ENCODE data around the gene PRM3.
A peak's percentile ranks its signal among the peaks of the same experiment; 100 is the strongest.

Gene PRM3

DNA sequence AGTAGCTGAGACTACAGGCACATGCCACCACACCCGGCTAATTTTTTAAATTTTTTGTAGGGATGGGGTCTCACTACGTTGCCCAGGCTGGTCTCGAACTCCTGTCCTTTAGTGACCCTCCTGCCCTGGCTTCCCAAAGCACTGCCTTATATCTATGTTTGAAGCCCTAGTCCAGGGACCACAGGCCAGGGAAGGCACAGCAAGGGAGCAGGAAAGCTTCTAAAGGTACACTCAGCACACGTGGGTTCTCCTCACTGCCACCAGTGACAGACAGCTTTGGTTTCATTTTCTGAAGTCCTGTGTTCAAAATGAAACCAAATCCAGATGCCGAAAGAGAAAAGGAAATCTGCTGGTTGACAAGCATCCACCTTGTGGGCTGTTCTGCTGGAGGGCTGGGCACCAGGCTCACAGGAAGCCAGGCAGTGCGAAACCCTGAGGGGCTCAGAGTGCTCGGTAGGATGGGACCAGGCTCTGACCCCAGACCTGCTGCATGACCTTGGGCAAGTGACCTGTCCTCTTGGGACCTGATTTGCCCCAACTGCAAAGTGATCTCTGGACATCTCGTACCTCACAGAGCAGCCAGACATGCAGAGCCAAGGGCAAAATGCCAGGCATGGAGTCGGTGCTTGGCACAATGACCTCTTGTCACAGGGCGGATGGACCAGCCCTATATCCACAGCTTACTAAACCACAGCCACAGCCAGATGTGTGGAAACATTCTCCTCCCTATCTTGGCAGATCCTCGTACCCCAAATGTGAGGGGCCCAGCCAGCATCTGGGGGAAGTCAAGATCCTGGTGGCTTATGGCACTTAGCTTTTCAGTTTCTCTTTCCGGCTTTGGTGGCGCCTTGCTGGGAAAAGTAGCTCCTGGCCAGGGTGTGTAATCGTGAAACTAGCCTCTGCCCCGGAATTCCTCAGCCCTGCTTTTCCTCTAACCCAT lies 14.6 kb downstream of the PRM3 start:
- no peak for DNase-seq

DNA sequence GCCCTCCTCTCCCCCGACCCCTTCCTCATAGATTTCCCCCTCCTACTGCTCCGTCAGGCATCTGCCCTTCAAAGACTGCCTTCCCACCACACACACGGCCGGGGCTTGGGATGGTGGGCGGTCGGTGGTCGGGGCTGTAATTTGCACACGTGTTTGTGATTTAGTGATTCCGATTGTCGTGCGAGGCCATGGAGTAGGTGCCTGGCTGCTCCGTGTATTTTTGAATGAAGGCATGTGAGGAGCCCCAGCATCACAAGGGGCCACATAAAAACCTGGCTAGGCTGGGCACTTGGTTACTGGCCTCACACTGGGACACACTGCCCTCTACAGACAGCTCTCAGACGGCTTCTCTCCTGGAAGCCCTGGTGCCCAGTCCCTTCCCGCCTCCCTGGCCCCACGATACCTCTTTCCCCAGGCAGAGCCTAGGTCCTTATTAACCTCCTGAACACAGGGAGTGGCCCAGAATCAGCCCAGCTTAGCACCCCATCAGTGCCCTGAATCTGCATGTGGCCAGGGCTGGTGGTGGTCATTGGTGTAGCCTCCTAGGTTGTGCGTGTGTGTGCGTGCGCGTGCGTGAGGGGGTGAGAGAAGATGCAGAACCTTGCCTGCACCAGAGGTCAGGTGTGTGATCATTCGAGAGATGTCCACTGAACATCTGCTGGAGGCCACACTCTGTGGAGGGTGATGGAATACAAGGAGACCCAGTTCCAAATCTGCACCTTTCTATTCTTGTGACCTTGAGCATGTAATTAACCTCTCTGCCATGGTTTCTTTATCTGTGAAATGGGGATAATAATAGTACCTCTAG lies 16.1 kb downstream of the PRM3 start:
- peak; percentile 56 for DNase-seq

DNA sequence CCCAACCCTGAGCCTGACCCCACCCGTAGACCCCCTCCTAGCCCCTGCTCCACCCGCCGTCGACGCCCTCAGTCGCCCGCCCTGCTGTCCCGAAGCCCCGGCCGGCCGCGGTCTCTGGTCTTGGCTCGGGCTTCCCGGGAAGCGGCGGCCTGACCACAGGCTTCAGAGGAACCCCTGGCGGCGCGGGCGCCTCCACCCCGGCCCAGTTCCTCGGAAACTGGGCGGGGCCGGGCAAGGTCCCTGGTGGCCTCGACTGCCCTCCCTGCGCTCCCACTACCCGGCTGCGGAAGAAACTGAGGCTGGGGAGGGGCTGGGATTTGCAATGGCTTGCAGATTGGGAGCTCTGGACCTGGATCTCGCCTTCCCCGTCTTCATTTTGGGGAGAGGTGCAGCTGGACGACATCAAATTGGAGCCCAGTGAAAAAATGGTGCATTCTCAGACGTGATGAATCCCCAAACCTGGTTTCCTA lies 16.7 kb downstream of the PRM3 start:
- no peak for DNase-seq

DNA sequence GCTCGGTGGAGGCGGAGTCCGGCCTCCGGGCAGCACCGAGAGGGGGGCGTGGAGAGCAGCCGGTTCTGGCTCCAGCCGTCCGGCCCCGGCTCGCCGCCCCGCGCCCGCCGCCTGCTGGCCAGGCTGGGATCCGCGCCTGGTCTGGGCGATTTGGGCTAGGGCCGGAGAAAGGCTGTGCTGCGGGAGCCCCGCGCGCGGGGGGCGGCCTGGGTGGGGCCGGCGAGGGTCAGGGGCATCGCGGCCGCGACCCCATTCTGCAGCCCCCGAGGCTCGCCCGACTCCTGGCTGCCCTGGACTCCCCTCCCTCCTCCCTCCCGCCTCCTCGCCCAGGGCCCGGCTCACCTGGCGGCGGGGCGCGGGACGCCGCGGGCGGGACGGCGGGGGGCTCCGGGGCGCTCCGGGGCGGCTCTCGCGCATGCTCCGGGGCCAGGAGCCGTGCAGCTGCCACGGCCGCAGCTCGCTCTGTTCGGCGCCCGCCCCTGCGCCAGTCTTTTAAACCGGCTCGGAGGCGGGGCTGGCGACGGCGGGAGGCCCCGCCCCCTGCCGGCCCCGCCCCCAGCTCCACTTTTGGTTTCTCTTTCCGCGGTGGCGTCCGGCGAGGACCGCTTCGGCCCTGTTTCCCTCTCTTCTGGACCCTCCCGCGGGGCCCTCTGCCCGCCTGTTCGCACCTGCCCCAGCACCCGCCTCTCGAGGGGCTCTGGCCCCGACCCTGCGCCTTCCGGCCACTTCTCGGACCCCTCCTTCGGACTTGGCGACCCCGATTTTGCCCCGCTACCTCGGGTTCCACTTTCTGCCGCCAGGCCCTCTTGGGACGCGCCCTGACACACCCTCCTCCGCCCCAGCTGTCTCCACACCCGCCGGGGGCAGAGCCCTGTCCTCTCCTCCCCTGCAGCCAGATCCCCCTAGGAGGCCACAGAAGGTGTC lies 17.4 kb downstream of the PRM3 start, which contains the start of gene SOCS1:
Gene SOCS1 (minus strand): TSS at position 468 of the 924 bp plus-strand sequence. CDS start 726 bp downstream, outside the sequence.
- DNase-seq: peak; percentile 54

DNA sequence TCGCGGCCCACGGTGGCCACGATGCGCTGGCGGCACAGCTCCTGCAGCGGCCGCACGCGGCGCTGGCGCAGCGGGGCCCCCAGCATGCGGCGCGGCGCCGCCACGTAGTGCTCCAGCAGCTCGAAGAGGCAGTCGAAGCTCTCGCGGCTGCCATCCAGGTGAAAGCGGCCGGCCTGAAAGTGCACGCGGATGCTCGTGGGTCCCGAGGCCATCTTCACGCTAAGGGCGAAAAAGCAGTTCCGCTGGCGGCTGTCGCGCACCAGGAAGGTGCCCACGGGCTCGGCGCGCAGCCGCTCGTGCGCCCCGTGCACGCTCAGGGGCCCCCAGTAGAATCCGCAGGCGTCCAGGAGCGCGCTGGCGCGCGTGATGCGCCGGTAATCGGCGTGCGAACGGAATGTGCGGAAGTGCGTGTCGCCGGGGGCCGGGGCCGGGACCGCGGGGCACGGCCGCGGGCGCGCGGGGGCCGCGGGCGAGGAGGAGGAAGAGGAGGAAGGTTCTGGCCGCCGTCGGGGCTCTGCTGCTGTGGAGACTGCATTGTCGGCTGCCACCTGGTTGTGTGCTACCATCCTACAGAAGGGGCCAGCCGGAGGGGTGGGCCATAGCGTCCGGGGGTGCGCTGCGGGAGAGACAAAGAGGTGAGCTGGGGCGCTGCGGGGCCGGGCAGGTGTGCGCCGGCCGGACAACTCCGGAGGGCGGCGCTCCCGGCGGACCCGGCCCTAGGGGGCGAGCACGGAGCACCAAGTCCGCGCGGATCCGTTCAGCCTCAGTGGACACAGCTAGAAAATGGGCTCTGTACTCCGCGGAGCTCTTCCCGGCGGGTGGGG lies 18.3 kb downstream of the PRM3 start:
- peak; percentile 5 for DNase-seq

DNA sequence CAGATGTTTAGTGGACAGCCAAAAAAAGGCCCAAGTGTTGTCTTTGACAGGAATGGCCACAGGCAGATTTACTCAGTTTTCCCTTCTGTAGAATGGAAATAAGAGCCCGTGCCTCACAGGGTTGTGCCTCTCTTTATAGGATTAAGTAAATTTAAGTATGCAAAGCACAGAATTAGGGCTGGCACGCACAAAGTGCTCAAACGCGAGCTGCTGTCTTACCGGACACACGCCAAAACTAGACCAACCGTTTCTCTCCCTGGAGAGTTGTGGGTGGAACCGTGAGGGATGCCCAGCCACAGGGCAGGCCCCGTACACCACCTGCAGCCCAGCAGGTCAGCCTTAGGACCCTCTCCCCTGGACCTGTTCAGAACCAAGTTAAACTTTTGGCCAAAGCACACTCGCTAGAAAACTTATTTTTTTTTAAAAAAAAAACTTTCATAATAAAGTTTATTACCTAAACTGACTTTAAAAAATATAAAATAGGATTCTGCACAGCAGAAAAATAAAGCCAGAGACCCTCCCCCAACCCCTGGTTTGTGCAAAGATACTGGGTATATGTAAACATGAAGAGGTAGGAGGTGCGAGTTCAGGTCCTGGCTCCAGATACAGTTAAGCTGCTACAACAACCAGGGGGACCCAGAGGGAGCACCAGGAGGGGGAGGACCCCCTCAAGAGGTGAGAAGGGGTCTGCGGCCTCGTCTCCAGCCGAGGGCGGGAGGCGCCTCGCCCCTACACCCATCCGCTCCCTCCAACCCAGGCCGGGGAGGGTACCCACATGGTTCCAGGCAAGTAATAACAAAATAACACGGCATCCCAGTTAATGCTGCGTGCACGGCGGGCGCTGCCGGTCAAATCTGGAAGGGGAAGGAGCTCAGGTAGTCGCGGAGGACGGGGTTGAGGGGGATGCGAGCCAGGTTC lies 19.2 kb downstream of the PRM3 start:
- no peak for DNase-seq

DNA sequence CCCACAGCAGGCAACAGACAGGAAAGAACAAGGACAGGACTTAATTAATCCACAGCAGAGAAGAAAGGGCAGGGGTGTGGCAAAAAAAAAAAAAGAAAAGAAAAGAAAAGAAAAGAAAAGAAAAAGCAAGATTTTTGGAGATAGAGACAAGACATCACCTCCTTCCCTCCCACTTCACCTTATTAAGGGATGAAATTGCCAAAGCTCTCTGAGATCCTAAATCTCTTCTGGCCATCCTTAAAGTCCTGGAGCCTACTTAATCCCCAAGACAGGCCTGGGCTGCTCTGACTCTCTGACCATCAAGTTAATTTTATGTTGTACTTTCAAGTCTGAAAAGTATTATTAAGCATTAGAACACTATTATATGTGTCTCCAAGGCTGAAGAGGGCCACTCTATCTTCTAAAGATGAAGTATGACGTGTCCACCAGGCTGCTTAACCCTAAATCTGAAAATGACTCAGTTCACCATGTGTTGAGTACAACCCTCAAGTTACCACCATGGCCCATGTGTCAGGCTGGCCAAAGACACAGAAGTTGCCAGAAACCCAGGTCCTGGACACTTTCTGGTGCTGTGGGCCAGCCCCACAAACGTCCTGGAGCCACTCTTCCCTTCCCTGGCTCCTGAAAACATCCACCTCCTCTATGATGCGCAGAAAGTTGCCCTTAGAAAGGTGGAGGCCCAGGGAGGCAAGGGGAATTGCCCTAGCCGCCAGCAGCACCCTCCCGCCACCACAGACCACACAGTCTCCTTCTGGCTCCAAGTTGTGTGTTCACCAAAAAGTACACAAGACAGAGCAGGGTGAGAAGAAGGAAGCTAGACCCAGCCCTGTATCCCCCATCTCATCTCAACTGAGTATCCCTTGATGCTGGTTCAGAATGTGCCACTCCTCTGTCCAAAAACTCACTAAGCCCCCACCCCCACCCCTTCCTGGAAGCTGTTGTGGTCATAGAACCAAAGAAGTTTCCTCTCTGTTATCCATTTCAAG lies 20.1 kb downstream of the PRM3 start:
- DNase-seq: no peak

DNA sequence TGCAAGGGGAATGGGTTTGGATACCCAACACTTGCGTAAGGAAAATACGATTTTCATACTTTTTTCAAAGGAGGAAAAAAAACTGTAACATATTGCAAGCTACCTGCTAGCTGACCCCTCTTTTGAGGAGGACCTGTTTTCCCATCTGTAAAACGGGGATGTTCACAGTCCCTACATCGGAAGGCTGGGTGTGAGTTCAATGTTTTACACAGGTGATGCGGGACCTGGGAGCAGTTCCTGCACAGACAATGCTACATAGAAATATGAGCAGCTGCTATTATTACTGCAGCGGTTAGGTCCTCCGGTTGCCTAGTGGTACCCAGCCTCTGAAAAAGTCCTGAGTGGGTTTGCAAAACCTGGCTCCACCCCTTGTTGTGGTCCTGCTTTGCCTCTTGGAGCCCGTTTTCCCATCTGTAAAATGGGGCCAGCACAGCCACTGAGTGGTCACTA lies 20.9 kb downstream of the PRM3 start:
- no peak for DNase-seq

DNA sequence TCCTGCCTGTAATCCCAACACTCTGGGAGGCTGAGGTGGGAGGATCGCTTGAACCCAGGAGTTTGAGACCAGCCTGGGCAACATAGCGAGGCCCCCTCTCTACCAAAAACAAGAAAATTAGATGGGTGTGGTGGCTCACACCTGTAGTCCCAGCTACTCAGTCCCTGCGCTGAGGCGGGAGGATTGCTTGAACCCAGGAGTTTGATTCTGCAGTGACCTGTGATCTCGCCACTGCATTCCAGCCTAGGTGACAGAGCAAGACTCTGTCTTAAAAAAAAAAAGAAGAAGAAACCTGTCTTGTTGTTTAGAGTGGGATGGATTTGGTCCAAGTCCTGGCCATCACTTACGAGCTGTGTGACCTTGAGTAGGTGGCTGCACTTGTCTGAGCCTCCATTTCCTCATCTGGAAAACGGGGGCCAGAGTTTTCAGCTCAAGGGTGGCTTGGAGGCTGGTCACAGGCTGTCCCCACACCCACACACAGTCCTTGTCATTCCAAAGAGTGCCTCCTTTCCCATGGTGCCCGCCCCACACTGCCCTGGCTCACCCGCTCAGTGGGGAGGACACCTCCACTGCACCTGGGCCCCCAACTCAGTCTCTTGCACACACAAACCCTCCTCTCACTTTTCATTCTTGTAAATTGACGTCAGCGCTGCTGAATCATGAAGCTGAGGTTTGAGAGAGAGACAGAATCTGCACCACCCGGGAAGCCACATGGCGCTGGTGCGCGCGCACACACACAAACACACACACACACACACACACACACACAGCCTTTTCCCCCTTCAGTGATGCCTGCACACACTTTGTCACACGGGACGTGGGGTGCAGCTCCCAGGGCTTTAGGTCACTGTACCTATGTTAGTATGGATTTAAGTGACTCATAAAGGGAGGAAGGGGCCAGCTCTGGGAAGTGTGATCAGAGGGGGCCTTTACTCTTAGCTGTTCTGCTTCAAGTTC lies 21.6 kb downstream of the PRM3 start:
- DNase-seq: no peak

DNA sequence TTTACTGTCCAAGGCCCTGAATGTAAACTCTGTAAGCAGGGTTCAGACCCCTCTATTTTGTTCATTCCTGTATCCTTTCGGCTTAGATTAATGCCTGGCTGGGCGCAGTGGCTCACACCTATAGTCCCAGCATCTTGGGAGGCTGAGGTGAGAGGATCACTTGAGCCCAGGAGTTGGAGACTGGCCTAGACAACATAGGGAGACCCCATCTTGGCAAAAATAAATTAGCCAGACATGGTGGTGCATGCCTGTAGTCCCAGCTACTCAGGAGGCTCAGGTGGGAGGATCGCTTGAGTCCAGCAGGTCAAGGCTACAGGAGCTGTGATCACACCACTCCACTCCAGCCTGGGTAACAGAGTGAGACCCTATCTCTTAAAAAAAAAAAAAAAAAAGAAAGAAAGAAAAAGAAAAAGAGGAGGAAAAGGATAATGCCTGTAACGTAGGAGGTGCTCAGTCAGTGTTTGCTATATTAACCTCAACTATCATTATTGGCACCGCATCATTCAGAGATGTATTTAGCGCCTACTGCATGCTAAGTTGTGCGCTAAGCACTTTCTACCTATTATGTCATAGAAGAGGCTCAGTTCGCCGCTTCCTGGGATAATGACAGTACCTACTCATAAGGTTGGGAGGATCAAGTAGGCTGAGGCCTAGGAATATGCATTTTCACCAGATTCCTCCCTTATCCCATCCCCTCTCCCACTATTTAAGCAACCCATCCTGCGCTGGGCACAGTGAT lies 22.5 kb downstream of the PRM3 start:
- no peak for DNase-seq

DNA sequence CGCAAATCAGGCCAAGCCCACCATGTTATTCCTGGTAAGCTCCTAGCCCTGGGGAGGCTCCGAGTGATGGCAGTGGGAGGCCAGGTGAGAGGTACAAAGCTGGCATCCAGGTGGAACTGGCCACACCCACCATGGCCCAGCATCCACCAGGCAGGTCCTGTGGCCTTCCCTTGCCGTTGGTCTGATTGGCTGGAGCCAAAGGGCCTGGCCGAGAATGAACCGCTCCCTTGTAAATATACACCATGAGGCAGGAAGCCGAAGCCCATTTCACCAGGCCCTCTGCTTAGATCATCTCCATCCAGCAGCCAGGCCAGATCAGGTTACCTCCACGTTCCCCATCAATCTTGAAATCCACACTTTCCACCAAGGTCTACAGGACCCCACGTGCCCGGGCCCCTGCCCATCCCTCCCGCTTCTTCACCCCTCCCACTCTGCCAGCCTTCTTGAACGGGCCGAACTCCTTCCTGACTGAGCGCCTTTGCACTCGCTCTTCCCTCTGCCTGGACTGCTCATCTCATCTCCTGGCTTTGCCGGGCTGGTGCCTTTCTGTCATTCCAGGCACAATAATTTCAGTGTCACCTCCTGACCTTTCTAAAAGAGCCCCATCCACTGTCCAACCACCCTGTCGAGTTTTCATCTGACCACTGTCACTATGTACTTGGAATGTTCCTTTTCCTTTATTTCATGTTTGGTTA lies 23.2 kb downstream of the PRM3 start:
- DNase-seq: peak; percentile 56

DNA sequence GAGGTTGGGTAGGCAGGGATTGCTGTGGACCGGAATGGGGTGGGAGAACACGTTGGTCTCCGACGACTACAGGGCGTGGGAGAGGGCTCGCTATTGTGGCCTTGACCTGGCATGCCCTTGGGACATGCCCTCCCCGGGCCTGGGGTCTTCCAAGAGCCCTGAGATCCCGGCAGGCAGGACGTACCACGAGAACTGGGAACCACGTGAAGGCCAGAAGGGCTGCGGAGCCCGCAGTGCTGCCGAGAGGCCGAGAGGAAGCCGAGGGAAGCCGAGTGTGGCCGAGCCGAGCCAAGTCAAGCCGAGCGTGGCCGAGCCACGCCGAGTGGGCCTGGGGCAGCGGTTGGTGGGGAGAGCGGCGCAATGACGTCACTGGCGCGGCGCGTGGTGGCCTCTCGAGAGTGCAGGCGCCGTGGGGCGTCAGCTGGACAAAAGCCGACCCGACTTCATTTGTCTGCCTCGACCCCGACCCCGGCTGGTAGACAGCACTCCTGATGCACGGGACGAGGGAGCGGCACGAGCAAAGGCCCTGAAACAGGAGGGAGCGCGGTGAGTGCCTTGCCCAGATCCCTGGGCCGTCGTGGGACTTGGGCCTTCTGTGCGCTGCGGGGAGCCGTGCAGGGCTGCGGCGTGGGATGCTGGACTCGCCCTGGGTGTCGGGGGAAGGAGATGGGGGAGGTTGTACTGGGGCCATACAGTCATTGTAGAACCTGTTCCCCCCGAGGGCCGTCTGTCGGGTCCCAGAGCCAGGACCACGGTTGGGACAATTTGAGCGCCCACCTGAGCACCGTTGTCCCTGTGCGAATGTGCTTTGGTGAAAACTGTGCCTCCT lies 24.0 kb downstream of the PRM3 start:
- no peak for DNase-seq

DNA sequence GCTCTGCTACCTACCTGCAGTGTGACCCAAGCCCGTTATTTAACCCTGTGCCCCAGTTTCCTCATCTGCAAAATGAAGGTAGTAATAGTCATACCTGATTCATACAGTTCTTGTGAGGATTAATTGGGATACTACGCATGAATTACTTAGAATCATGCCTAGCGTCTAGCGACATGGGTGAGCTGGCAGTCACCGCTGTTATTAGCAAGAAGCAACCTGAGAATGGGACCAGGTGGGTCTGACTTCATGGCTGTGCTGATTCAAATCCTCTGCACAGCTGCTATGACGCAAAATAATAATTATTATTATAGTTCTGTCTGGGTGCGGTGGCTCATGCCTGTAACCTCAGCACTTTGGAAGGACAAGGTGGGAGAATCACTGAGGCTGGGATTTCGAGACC lies 25.3 kb downstream of the PRM3 start:
- no peak for DNase-seq

DNA sequence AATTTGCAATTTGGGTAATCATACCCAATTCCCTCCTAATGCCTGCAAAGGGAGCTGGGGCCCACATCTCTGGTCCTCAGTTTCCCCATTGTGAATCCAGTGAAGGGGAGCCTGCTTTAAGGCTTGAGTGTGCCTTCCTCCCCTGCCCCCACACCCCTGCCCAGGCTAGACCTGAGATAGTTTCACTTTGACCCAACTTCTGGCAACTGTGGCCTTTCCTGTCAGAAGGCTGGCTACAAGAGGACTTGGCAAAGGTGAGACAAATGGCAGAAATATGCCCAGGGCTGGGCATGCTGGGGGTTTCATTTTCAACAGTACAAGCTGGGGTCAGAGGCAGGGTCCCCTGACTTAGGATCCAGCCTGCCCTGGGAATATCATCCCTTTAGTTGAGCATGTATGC lies 27.4 kb downstream of the PRM3 start:
- no peak for DNase-seq

DNA sequence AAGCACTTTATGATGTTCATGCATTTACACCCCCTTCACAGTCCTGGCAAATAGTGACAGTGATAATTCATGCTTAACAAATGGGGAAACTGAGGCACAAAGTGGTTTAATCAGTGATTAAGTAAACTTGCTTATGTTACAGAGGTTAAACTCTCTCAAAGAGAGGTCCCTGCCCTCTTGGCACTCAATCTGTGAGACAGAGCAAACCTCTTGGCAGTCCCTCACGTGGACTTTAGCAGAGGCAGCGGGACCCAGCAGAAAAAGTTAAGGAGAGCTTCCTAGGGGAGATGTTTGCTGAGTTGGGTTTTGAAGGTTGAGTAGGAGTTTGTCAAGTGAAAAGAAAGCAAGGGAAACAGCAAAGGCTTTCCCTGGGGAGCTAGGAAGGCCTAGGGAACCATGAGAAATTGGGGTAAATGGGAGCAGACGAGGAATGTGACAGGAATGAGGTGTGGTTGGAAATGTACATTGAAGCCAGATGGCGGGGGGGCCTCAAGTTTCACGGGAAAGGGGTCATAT lies 28.1 kb downstream of the PRM3 start:
- no peak for DNase-seq

All from NCI-H510A treated with DMSO at 0.1 percent for 48 hours (cell line).